ENCODE data around the gene APOLD1.

DNA sequence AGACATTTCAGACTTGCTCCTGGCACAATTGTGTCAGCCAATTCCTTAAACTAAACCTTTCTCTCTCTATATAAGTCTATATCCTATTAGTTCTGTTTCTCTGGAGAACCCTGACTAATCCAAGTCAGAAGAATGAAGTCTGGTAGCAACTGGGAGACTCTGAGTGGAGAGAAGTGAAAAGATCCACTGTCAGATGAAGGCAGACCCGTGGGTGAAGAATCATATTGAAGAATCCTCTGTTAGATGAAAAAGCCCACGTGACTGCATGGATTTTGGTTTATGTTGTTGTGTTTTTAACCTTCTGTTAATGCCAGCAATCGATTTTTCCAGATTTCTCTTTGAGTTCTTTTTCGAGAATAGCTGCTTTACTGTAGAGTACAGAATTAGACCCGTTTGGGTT lies 29.5 kb upstream of the APOLD1 start:
- no peak for TF ChIP-seq FOXP2 (optimal IDR thresholded peaks at IDR 0.05; ENCODE audit: borderline replicate concordance, extremely low read depth, extremely low read length, insufficient read depth)
- no peak for TF ChIP-seq SIN3A (IDR thresholded peaks at IDR 0.05; ENCODE audit: borderline replicate concordance, insufficient read depth, low read length)
- no peak for TF ChIP-seq POLR2AphosphoS5 (IDR thresholded peaks at IDR 0.05; ENCODE audit: low read depth, low read length)
